Measurements from ENCODE around the gene SLC35F5.

- TF ChIP-seq HNF4A (conservative IDR thresholded peaks at IDR 0.05): no peak
- no peak for TF ChIP-seq SP1 (IDR thresholded peaks at IDR 0.05)
- TF ChIP-seq, protein P1, sequence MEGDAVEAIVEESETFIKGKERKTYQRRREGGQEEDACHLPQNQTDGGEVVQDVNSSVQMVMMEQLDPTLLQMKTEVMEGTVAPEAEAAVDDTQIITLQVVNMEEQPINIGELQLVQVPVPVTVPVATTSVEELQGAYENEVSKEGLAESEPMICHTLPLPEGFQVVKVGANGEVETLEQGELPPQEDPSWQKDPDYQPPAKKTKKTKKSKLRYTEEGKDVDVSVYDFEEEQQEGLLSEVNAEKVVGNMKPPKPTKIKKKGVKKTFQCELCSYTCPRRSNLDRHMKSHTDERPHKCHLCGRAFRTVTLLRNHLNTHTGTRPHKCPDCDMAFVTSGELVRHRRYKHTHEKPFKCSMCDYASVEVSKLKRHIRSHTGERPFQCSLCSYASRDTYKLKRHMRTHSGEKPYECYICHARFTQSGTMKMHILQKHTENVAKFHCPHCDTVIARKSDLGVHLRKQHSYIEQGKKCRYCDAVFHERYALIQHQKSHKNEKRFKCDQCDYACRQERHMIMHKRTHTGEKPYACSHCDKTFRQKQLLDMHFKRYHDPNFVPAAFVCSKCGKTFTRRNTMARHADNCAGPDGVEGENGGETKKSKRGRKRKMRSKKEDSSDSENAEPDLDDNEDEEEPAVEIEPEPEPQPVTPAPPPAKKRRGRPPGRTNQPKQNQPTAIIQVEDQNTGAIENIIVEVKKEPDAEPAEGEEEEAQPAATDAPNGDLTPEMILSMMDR (IDR thresholded peaks at IDR 0.05; ENCODE audit: low read depth, low read length, missing input control): no peak
- TF ChIP-seq FOXA2 (IDR thresholded peaks at IDR 0.05): no peak
- TF ChIP-seq YY1 (IDR thresholded peaks at IDR 0.05): no peak
- no peak for TF ChIP-seq EGR1 (IDR thresholded peaks at IDR 0.05; ENCODE audit: low read depth in 2 of 2)
- no peak for TF ChIP-seq GABPA (IDR thresholded peaks at IDR 0.05 in 1 of 2, conservative IDR thresholded peaks at IDR 0.05 in 1 of 2)
- no peak for TF ChIP-seq RAD21 (IDR thresholded peaks at IDR 0.05)
- TF ChIP-seq, protein P2, sequence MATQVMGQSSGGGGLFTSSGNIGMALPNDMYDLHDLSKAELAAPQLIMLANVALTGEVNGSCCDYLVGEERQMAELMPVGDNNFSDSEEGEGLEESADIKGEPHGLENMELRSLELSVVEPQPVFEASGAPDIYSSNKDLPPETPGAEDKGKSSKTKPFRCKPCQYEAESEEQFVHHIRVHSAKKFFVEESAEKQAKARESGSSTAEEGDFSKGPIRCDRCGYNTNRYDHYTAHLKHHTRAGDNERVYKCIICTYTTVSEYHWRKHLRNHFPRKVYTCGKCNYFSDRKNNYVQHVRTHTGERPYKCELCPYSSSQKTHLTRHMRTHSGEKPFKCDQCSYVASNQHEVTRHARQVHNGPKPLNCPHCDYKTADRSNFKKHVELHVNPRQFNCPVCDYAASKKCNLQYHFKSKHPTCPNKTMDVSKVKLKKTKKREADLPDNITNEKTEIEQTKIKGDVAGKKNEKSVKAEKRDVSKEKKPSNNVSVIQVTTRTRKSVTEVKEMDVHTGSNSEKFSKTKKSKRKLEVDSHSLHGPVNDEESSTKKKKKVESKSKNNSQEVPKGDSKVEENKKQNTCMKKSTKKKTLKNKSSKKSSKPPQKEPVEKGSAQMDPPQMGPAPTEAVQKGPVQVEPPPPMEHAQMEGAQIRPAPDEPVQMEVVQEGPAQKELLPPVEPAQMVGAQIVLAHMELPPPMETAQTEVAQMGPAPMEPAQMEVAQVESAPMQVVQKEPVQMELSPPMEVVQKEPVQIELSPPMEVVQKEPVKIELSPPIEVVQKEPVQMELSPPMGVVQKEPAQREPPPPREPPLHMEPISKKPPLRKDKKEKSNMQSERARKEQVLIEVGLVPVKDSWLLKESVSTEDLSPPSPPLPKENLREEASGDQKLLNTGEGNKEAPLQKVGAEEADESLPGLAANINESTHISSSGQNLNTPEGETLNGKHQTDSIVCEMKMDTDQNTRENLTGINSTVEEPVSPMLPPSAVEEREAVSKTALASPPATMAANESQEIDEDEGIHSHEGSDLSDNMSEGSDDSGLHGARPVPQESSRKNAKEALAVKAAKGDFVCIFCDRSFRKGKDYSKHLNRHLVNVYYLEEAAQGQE (IDR thresholded peaks at IDR 0.05): no peak
- TF ChIP-seq, protein P3, sequence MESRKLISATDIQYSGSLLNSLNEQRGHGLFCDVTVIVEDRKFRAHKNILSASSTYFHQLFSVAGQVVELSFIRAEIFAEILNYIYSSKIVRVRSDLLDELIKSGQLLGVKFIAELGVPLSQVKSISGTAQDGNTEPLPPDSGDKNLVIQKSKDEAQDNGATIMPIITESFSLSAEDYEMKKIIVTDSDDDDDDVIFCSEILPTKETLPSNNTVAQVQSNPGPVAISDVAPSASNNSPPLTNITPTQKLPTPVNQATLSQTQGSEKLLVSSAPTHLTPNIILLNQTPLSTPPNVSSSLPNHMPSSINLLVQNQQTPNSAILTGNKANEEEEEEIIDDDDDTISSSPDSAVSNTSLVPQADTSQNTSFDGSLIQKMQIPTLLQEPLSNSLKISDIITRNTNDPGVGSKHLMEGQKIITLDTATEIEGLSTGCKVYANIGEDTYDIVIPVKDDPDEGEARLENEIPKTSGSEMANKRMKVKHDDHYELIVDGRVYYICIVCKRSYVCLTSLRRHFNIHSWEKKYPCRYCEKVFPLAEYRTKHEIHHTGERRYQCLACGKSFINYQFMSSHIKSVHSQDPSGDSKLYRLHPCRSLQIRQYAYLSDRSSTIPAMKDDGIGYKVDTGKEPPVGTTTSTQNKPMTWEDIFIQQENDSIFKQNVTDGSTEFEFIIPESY (IDR thresholded peaks at IDR 0.05): no peak
- TF ChIP-seq, protein P4, sequence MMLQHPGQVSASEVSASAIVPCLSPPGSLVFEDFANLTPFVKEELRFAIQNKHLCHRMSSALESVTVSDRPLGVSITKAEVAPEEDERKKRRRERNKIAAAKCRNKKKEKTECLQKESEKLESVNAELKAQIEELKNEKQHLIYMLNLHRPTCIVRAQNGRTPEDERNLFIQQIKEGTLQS (IDR thresholded peaks at IDR 0.05): no peak
- no peak for TF ChIP-seq RXRA (IDR thresholded peaks at IDR 0.05)
- no peak for TF ChIP-seq NR2F2 (IDR thresholded peaks at IDR 0.05)
Measured at GRCh38 chr2:113755835-113756354, 547 bp downstream of the SLC35F5 start.

Data from liver (tissue), 3 donors.